Measurements from ENCODE around the gene OSM. TPM values are rescaled to one million over a fixed set of nuclear protein-coding genes. Genes with fewer than 3 reads are reported as not detected.

OSM gene
- total RNA-seq, 1 donor from 2014 or later: 1.7 TPM

GRCh38 chr22:30295576-30295975 lies 28.9 kb upstream of the OSM start:
- intact Hi-C loops (cut with micrococcal nuclease): no loop called here
- CTCF ChIA-PET: interaction anchor here (1.3 to 1.4 kb wide), 2 partner anchors 8 to 92 kb away, joined by 4 to 6 read pairs; no protein-coding TSS in a partner anchor
- Mint-ChIP-seq H3K9me3 (no peaks in the 10 kb centered on the region), H3K4me3 (no peak overlapping the region), H3K27me3 (no peaks in the 10 kb centered on the region), H3K36me3 (ENCODE audit: low read depth) (peaks cover 64% of the 10 kb centered on the region), H3K4me1 (peaks cover 24% of the 10 kb centered on the region), H3K27ac (no peak overlapping the region)
- DNase-seq: no peak
- no peak for TF ChIP-seq CTCF (IDR thresholded peaks at IDR 0.05)
- POLR2A ChIA-PET: interaction anchor here (1.2 kb wide), 1 partner anchor 15 kb away, joined by 3 read pairs; no protein-coding TSS in a partner anchor
- no peak for ATAC-seq (ENCODE audit: low read depth)

GRCh38 chr22:30294830-30295229 lies 28.2 kb upstream of the OSM start:
- ChIA-PET POLR2A (interaction anchor here (7.6 kb wide), 1 partner anchor 11 kb away, joined by 131 read pairs; no protein-coding TSS in a partner anchor), CTCF (interaction anchor here (1.4 kb wide), 1 partner anchor 93 kb away, joined by 4 read pairs; no protein-coding TSS in a partner anchor)
- DNase-seq (no peak), ATAC-seq (ENCODE audit: low read depth) (no peak)
- Mint-ChIP-seq H3K4me3 (no peak overlapping the region), H3K27ac (no peak overlapping the region), H3K4me1 (peaks cover 27% of the 10 kb centered on the region), H3K27me3 (no peaks in the 10 kb centered on the region), H3K9me3 (no peaks in the 10 kb centered on the region), H3K36me3 (ENCODE audit: low read depth) (peaks cover 64% of the 10 kb centered on the region)
- intact Hi-C loops (cut with micrococcal nuclease): no loop called here
- no peak for TF ChIP-seq CTCF (IDR thresholded peaks at IDR 0.05)

GRCh38 chr22:30294066-30294465 lies 27.4 kb upstream of the OSM start:
- ChIA-PET POLR2A (interaction anchor here (7.6 kb wide), 1 partner anchor 11 kb away, joined by 131 read pairs; no protein-coding TSS in a partner anchor), CTCF (no interaction called here)
- ATAC-seq (ENCODE audit: low read depth) (no peak), DNase-seq (no peak)
- Mint-ChIP-seq H3K27ac (no peak overlapping the region), H3K36me3 (ENCODE audit: low read depth) (peaks cover 62% of the 10 kb centered on the region), H3K4me3 (no peak overlapping the region), H3K9me3 (no peaks in the 10 kb centered on the region), H3K4me1 (peaks cover 29% of the 10 kb centered on the region), H3K27me3 (no peaks in the 10 kb centered on the region)
- intact Hi-C loops (cut with micrococcal nuclease): no loop called here
- TF ChIP-seq CTCF (IDR thresholded peaks at IDR 0.05): no peak

GRCh38 chr22:30293026-30293425 lies 26.4 kb upstream of the OSM start:
- Mint-ChIP-seq H3K36me3 (ENCODE audit: low read depth) (peaks cover 52% of the 10 kb centered on the region), H3K4me1 (peaks cover 30% of the 10 kb centered on the region), H3K9me3 (no peaks in the 10 kb centered on the region), H3K27ac (no peak overlapping the region), H3K4me3 (no peak overlapping the region), H3K27me3 (no peaks in the 10 kb centered on the region)
- ChIA-PET CTCF (no interaction called here), POLR2A (interaction anchor here (7.6 kb wide), 1 partner anchor 12 kb away, joined by 131 read pairs; no protein-coding TSS in a partner anchor)
- intact Hi-C loops (cut with micrococcal nuclease): no loop called here
- TF ChIP-seq CTCF (IDR thresholded peaks at IDR 0.05): no peak
- ATAC-seq (ENCODE audit: low read depth): no peak
- DNase-seq: no peak

- H3K4me3 Mint-ChIP-seq: no peak overlapping the region
- peaks cover 45% of the 10 kb centered on the region for H3K36me3 Mint-ChIP-seq (ENCODE audit: low read depth)
- H3K27ac Mint-ChIP-seq: no peak overlapping the region
- ChIA-PET POLR2A (interaction anchor here (5.5 to 7.6 kb wide), 3 partner anchors 13 to 64 kb away, joined by 68 to 131 read pairs (median 92); partner anchors contain the start of genes CCDC157, SF3A1 and TBC1D10A), CTCF (interaction anchor here (7.8 kb wide), 1 partner anchor 97 kb away, joined by 275 read pairs; the partner anchor contains the start of gene RNF215)
- no peak for TF ChIP-seq CTCF (IDR thresholded peaks at IDR 0.05)
- ATAC-seq (ENCODE audit: low read depth): no peak
- DNase-seq: no peak
- H3K4me1 Mint-ChIP-seq: peaks cover 34% of the 10 kb centered on the region
- H3K9me3 Mint-ChIP-seq: no peaks in the 10 kb centered on the region
- no peaks in the 10 kb centered on the region for H3K27me3 Mint-ChIP-seq
- intact Hi-C loops (cut with micrococcal nuclease): no loop called here
Measured at GRCh38 chr22:30292069-30292970, 25.7 kb upstream of the OSM start.
